GM12891 (cell line): ENCODE measurements around the gene HHAT.
A peak's percentile ranks its signal among the peaks of the same experiment; 100 is the strongest.

Experiments used
- DNase-seq: peaks from one replicate; pipeline ENCODE4 v3.0.0; 2011; ENCODE audit warnings: low spot score; ENCODE audit not compliant: insufficient read length
- FAIRE-seq: peaks from 2 replicates; lab custom pipeline; 2011; peaks lifted over from hg19 to GRCh38; lab: Jason Lieb, UNC
- PAX5 ChIP-seq: IDR thresholded peaks from 2 replicates; pipeline ENCODE4 v1.6.1; 2011; ENCODE audit warnings: low read length, moderate library complexity, mild to moderate bottlenecking; ENCODE audit not compliant: insufficient read depth, severe bottlenecking
- POLR2A ChIP-seq: IDR thresholded peaks from 2 replicates; pipeline ENCODE4 v1.6.1; 2011; ENCODE audit warnings: low read depth, low read length, control low read depth
- POLR2AphosphoS5 ChIP-seq: IDR thresholded peaks from 2 replicates; pipeline ENCODE4 v1.6.1; 2011; ENCODE audit warnings: low read depth, low read length, control low read depth
- POU2F2 ChIP-seq: IDR thresholded peaks from 2 replicates; pipeline ENCODE4 v1.6.1; 2011; ENCODE audit warnings: low read depth, mild to moderate bottlenecking, control low read depth, low read length, moderate library complexity
- SPI1 ChIP-seq: IDR thresholded peaks from 2 replicates; pipeline ENCODE4 v1.6.1; 2011; ENCODE audit warnings: low read depth, low read length, control low read depth
- TAF1 ChIP-seq: IDR thresholded peaks from 2 replicates; pipeline ENCODE4 v1.6.1; 2011; ENCODE audit warnings: low read depth, low read length, control low read depth

HHAT gene

GRCh38 chr1:210573141-210573540 is 244.4 kb downstream of the HHAT start:
- FAIRE-seq: no peak
- DNase-seq: no peak
- TF ChIP-seq POU2F2 (no peak), SPI1 (no peak), PAX5 (no peak), POLR2A (no peak), TAF1 (no peak), POLR2AphosphoS5 (no peak)

- TF ChIP-seq PAX5: no peak
- no peak for TF ChIP-seq POLR2AphosphoS5
- no peak for TF ChIP-seq SPI1
- TF ChIP-seq POU2F2: no peak
- TF ChIP-seq TAF1: no peak
- DNase-seq (no peak), FAIRE-seq (no peak)
Measured at GRCh38 chr1:210582205-210582970, 253.7 kb downstream of the HHAT start.

GRCh38 chr1:210584439-210585113 is 255.9 kb downstream of the HHAT start:
- peak; percentile 96 for FAIRE-seq
- DNase-seq: peak; percentile 47

GRCh38 chr1:210586771-210587170 is 258.1 kb downstream of the HHAT start:
- FAIRE-seq (no peak), DNase-seq (no peak)
- TF ChIP-seq TAF1 (no peak), PAX5 (no peak), POLR2AphosphoS5 (no peak), POLR2A (no peak), POU2F2 (no peak)

More at GRCh38 chr1:210584439-210585113, 255.9 kb downstream of the HHAT start:
- TF ChIP-seq POLR2A (no peak), TAF1 (no peak), PAX5 (no peak), SPI1 (no peak), POU2F2 (no peak), POLR2AphosphoS5 (no peak)

- DNase-seq (no peak), FAIRE-seq (no peak)
- TF ChIP-seq TAF1 (no peak), PAX5 (no peak), POLR2A (no peak), SPI1 (no peak), POU2F2 (no peak), POLR2AphosphoS5 (no peak)
Measured at GRCh38 chr1:210587566-210587965, 258.9 kb downstream of the HHAT start.

GRCh38 chr1:210588357-210588756 is 259.7 kb downstream of the HHAT start:
- DNase-seq (no peak), FAIRE-seq (no peak)
- TF ChIP-seq POU2F2 (no peak), PAX5 (no peak), POLR2A (no peak), SPI1 (no peak), POLR2AphosphoS5 (no peak), TAF1 (no peak)

GRCh38 chr1:210588946-210589345 is 260.2 kb downstream of the HHAT start:
- TF ChIP-seq PAX5: no peak
- TF ChIP-seq POLR2A: no peak
- TF ChIP-seq TAF1: no peak
- TF ChIP-seq SPI1: no peak
- TF ChIP-seq POU2F2: no peak
- TF ChIP-seq POLR2AphosphoS5: no peak
- no peak for FAIRE-seq

GRCh38 chr1:210591214-210591613 is 262.5 kb downstream of the HHAT start:
- TF ChIP-seq TAF1: no peak
- TF ChIP-seq POU2F2: no peak
- DNase-seq (no peak), FAIRE-seq (no peak)

More at GRCh38 chr1:210588946-210589345, 260.2 kb downstream of the HHAT start:
- DNase-seq: no peak

- no peak for TF ChIP-seq PAX5
- no peak for TF ChIP-seq POLR2AphosphoS5
- no peak for TF ChIP-seq POLR2A
- TF ChIP-seq TAF1: no peak
- TF ChIP-seq SPI1: no peak
- no peak for TF ChIP-seq POU2F2
- no peak for DNase-seq
- FAIRE-seq: no peak
Measured at GRCh38 chr1:210594605-210595004, 265.9 kb downstream of the HHAT start.

- FAIRE-seq (no peak), DNase-seq (no peak)
- TF ChIP-seq TAF1 (no peak), POLR2AphosphoS5 (no peak), POU2F2 (no peak), POLR2A (no peak), PAX5 (no peak)
Measured at GRCh38 chr1:210596641-210597040, 267.9 kb downstream of the HHAT start.
